Heart left ventricle (tissue), 13 donors: ENCODE measurements around the gene EIF5A.

ENCODE experiments used
- CTCF ChIP-seq, 12 donors: fragments of 200-600 bp; sonication (generic) in 4 of 12; IDR thresholded peaks; one replicate each; pipeline versions ENCODE4 v1.5.0 to v1.8.0; 2018 to 2022; ENCODE audit warnings: antibody characterized with exemption in 12 of 12, mild to moderate bottlenecking in 5 of 12
- POLR2A ChIP-seq, 2 donors: fragments of 450-650 bp; IDR thresholded peaks; one replicate each; pipeline ENCODE4 v1.6.1; 2017; ENCODE audit warnings: antibody characterized with exemption in 2 of 2, mild to moderate bottlenecking in 2 of 2, moderate library complexity in 2 of 2
- donor health status: ischemic (EF 13 %, LVEDD 7.1; RV severe dilation, severe dysfunction).
- donor health status: DM: no; HTN: yes; CAD: no.
- donor health status: DM: no; HTN: no; CAD: no.
- donor health status: ischemic (EF 25% LVEDD 6.9; RV normal size, moderate dysfunction).
- donor health status: ischemic (EF 25% LVEDD 5.7; RV mildly dilated, moderate dysfunction).
- donor health status: ischemic (EF 35%, LVEDD 5.7; RV mildly dilated, moderate dysfunction).
- donor health status: nonischemic (EF 11% LVEDD 7.7; RV severe dilation, severe dysfunction).
- donor health status: DM: yes; HTN: yes; CAD: no.
- donor health status: PGD.
- donor health status: ischemic (EF 29% LVEDD 5.4; RV normal size, mild dysfunction).
- donor health status: nonischemic (EF 23%, LVEDD 6.1; RV moderate dilation, normal function).

- no peak for TF ChIP-seq POLR2A (IDR thresholded peaks at IDR 0.05)
- TF ChIP-seq CTCF (IDR thresholded peaks at IDR 0.05): no peak
These were observed 14.7 kb upstream of the EIF5A start for GRCh38 chr17:7292729-7293128.
